GM19035 (cell line): ENCODE measurements around the gene PLXNB2.
"Not testable (repeated sequence)": the region's sequence is repeated elsewhere in the genome, so short reads cannot be mapped to it uniquely, and the experiment has no call there.

Experiments used
- ATAC-seq: cut with Tn5 transposase; IDR thresholded peaks from one replicate; pipeline ENCODE4 v1.9.1; 2021; ENCODE audit not compliant: unreplicated experiment

The PLXNB2 gene

GRCh38 chr22:50326956-50327710 is 19.7 kb upstream of the PLXNB2 start, which contains the start of gene DENND6B:
Gene DENND6B (minus strand): TSS chr22:50327012. CDS start chr22:50326988, 24 bp downstream.
- ATAC-seq, result peak; percentile 82

- ATAC-seq, result peak; percentile 31
Observed at GRCh38 chr22:50326225-50326955, 18.9 kb upstream of the PLXNB2 start.

- no peak for ATAC-seq
Observed at GRCh38 chr22:50325444-50326224, 18.2 kb upstream of the PLXNB2 start.

GRCh38 chr22:50323900-50324299 is 16.5 kb upstream of the PLXNB2 start:
- ATAC-seq, result no peak

GRCh38 chr22:50322382-50323104 is 15.1 kb upstream of the PLXNB2 start:
- ATAC-seq, result not testable (repeated sequence)

- no peak for ATAC-seq
Observed at GRCh38 chr22:50320671-50321325, 13.4 kb upstream of the PLXNB2 start.

- ATAC-seq, result no peak
Observed at GRCh38 chr22:50320116-50320515, 12.7 kb upstream of the PLXNB2 start.

- no peak for ATAC-seq
Observed at GRCh38 chr22:50319503-50319951, 12.1 kb upstream of the PLXNB2 start.

- no peak for ATAC-seq
Observed at GRCh38 chr22:50318698-50319411, 11.4 kb upstream of the PLXNB2 start.

- no peak for ATAC-seq
Observed at GRCh38 chr22:50318356-50318697, 10.9 kb upstream of the PLXNB2 start.

GRCh38 chr22:50317674-50318073 is 10.2 kb upstream of the PLXNB2 start:
- ATAC-seq, result no peak

GRCh38 chr22:50317178-50317577 is 9.7 kb upstream of the PLXNB2 start:
- no peak for ATAC-seq

GRCh38 chr22:50316114-50317065 is 8.9 kb upstream of the PLXNB2 start:
- no peak for ATAC-seq

- ATAC-seq, result no peak
Observed at GRCh38 chr22:50315289-50316113, 8.1 kb upstream of the PLXNB2 start.

GRCh38 chr22:50314455-50315288 is 7.2 kb upstream of the PLXNB2 start:
- ATAC-seq, result peak; percentile 69

- ATAC-seq, result no peak
Observed at GRCh38 chr22:50314081-50314454, 6.6 kb upstream of the PLXNB2 start.

- no peak for ATAC-seq
Observed at GRCh38 chr22:50313600-50313999, 6.2 kb upstream of the PLXNB2 start.
